Stimulated activated CD8-positive, alpha-beta memory T cell treated with anti-CD3 and anti-CD28 coated beads, Interleukin-4, amount 100 ng/mL, for 4 hours (primary cell): ENCODE measurements around the gene FBRSL1.

Source experiments
- DNase-seq, 2 donors: peaks; one replicate each; pipeline ENCODE4 v3.0.0-alpha.2; 2020; ENCODE audit warnings: low read depth in 2 of 2, low spot score in 1 of 2

The FBRSL1 gene

DNA sequence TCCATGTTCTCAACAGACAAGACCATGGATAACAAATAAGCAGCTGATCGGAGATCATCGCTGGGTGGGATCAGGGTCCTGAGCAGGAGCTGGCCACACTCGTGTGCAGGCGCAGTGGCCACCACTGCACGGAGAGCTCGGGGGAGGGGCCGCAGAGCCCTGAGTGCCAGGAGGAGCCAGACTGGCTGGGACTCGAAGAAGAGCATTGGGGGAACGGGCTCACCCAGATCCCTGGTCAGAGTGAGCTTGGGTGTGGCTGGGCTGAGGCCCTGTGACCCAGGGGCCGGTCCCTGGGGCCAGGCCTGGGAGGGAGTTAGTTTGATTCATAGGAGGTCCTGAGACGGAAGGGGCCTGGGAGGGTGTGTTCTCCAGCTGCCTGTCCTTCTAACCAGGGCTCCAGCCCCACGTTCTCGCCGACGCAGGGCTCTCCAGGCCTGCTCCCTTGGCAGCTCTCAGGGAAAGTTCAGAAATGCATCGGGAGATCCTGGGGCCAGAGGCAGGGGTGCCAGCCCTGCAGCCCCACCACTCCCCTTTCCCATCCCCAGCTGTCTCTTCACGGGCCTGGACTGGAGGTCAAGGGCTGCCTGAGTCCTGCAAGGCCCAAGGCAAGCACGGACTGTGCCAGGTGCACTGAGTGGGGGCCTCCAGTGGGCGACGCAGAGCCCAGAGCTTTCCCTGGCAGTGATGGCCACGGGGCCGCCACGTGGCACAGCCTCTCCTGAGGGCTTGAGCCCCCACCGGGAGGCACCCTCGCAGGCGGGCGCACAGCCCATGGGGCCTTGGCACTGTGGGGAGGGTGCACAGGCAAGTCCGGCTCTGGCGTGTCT is 48.1 kb downstream of the FBRSL1 start:
- DNase-seq: no peak

DNA sequence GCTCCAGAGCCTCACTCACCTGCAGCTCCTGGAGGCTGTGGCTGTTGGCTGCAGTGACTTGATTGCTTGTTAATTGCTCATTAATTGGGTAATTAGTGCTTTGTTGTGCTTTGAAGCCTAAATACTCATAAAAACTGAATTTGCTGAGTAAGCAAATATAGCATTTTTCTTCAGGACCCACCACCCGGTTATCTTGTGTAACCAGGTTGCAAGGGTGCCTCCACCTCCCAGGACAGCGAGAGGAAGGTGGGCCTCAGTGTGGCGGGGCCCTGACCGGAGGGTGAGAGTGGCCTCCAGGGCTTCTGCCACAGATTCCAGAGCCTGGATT is 48.7 kb downstream of the FBRSL1 start:
- DNase-seq: no peak

DNA sequence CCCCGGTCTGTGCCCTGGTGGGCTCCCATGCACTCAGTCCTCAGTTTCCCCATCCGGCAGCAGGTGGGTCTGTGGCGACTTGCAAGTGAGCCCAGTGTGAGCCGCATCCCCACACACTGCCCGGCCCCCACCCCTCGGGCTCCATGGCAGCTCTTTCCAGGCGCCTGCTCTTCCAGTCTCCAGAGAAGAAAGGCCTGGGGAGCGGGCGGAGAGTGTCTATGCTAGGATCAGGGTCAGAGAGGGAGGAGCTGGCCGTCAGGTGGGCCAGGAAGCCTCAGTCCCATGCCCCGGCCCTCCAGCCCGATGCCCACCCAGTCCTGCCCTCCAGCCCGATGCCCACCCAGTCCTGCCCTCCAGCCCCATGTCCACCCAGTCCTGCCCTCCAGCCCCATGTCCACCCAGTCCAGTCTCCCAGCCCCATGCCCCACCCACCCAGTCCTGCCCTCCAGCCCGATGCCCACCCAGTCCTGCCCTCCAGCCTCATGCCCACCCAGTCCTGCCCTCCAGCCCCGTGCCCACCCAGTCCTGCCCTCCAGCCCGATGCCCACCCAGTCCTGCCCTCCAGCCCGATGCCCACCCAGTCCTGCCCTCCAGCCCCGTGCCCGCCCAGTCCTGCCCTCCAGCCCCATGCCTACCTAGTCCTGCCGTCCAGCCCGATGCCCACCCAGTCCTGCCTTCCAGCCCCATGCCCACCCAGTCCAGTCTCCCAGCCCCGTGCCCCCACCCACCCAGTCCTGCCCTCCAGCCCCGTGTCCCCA is 49.2 kb downstream of the FBRSL1 start:
- no peak for DNase-seq

DNA sequence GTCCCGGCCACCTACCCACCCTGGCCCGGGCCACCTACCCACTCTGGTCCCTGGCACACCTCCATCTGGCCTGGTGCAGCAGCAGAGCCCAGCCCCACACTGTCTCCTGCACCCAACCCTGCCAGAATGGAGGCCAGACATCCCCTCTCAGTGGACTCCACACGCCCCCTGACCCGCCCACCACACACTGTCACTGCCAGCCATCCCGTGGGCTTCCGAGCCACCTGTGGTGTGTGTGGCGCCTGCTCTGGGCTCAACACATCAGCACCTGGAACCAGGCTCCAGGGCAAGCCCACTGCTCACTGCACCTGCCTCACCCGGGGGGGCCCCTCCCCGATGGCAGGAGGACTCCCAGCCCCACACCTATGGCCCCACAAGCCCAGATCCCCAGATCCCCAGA is 50.5 kb downstream of the FBRSL1 start:
- DNase-seq: no peak

DNA sequence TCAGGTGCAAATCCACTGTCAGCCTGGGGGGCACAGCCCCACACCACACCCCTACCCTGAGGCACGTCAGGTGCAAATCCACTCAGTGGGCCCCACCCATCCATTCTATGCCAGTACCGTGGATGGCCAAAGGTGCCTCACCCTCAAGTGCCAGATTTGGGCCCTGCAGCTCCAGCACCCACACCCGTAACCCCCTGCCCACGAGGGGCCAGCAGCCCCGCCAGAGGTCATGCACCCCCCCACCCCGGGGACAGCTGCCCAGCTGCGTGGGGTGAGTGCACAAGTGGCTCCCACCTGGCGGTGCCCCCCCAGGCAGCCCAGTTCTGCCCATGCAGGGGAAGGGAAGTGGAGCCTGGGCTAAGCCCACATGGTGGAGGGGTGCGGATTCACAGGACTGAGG is 51.2 kb downstream of the FBRSL1 start:
- no peak for DNase-seq

DNA sequence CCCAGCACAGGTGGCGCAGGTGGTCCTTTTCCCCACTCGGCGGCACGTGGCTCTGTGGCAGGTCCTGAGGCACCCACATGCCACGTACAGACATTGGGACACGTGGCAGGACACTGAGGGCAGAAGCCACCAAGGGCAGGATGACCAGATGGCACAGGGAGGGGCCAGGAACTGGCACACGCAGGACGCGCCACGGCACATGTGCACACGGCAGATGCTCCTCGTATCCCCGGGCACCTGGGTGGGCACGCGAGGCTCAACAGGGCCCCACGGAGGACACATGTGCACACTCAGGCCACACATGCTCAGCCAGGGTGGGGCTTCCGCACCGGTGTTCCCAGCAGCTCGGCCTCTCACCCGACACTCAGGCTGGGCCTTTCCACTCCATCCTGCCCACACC is 52.0 kb downstream of the FBRSL1 start:
- no peak for DNase-seq

DNA sequence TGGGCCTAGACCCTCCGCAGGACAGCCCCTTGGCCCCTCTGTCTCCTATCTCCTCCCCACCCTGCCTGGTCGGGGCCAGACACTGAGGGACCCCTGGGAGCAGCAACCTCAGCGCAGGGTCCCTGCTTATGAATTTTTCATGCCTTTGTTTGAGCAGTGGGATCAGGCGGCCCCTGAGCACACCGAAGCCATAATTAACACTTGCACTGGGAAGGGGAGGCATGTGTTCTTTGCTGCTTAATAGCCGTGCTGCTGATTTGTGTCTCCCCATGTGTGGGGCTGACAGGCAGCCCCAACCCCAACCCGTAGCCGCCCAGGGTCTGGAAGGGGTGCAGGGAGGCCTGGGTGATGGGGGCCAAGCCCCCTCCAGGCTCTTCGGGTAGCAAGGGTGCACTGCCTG is 52.7 kb downstream of the FBRSL1 start:
- DNase-seq: no peak

DNA sequence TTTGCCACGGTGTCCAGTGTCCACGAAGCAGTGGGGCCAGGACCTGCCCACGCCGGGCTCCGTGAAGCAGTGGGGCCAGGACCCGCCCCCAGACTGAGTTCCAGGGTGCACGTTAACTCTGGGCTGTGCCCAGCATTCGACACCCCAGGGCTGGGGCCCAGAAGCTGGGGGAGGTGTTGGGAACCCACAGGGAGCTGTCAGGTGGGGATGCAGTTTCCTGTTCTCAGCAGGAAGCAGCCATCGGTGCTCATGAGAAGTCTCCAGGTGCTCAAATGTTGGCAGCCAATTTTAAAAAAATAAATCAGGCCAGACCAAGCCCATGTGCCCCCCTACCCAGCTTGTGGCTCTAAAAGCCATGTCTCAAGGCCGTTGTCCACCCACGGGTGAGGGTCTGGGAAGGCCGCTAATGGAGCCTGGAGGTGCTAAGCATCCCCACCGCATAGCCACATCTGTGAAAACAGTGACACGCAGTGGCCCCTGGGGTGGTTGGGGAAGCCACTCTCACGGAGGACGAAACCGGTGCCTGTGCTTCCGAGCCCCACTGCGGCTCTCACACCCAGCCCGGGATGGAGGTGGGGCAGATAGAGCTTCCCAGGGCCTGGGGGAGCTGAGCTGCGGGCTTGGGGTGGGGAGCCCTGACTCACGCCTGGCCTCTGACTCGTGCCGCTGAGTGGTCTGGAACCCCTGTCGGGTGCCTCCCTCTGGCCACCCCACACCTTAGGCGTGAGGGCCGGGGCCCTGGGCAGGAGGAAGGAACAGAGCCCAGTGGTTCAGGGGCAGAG is 53.5 kb downstream of the FBRSL1 start:
- no peak for DNase-seq

DNA sequence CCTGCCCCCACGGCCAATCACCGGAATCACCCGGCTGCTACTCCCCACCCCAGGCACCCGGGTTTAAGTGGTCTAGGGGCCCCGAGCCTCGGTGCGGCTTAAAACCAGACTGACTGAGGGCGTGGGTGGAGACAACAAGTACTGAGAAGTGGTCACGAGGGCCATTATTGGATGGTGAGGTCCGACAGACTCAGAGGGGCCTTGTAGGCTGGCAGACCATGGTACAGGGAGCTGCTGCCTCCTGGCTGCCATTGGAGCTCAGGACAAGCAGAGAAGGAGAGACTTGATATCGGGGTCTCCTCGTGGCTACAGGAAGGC is 54.1 kb downstream of the FBRSL1 start:
- no peak for DNase-seq

DNA sequence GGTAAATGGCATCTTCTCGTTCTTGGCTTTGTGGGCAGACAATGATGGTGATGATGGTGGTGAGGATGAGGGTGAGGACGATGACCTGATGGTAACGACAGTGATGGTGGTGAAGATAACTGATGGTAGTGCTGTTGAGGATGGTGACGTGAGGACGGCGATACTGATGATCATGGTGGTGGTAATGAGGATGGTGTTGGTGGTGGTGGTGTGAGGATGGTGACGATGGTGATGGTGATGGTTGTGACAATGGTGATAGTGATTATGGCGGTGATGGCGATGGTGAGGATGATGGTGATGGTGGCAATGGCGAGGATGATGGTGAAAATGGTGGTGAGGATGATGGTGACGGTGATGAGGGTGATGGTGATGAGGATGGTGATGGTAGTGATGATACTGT is 54.5 kb downstream of the FBRSL1 start:
- DNase-seq: no peak

DNA sequence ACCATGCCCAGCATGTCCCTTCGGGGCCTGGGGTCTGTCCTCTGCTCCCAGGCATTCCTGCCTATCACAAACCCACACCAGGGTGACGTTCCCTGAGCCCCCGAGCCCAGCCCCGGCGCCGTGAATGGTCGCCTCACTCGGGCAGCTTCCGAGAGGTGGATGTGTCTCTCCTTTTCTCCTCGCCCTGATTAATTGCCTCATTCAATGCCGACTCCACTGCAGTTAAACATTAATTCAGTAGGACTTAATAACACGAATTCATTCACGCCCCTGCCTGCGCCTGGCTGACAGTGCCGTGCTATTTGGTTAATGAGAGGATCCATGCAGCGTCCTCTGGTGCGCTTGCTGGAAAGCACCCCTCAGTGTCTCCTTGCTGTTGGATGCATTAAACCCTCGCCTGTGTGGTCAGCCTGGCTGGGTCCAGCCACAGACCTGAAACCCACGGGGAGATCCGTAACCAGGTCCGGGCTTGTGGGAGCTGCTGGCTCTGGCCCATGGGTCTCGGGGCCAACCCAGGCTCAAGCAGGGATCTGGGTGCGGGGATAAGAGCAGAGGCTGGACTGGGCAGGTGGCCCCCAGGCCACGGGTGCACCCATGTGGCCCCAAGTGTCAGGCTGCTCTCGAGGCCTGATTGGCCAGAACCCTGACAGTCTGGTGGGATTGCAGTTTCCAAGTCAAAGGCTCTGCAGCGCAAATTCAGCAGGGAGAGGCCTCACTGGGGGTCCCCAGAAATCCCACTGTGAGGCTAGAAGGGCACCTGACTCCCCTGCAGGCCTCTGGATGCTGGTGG is 55.4 kb downstream of the FBRSL1 start:
- no peak for DNase-seq

DNA sequence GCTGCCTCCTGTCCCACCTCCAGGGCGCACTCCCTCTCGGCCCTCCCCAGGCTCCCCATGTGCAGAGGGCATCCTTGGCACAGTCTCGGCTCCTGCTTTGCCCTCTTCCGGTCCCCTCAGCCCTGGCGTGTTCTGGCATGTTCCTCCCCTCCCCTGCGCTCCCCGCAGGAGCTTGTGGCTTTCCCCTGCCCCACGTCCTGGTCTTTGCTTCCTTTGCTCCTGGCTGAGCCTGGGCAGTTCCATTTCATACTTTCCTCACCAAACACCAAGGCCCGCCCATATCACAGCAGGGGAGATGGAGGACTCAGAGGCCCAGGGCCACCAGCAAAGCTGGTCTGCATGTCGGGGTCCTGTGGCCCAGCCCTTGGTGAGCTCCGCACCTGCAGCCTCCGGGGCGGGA is 56.0 kb downstream of the FBRSL1 start:
- DNase-seq: no peak

DNA sequence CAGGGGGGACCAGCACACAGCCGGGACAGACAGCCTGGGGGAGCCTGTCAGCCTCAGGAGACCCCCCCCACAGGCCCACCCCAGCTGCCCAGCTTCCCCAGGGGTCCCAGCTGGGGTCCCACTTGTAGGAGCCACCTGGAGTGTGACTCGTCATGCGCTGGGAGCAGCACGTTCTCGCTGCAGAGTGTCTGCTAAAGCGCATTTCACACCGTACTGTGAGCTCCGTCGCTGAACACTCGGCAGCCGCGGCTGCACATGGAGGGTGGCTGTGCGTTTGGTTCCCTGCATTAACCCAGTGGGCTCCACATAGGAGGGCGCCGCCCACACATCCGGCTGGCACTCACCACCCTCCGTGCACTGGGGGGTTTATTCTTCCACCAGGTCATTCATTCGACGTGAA is 56.7 kb downstream of the FBRSL1 start:
- DNase-seq: no peak

DNA sequence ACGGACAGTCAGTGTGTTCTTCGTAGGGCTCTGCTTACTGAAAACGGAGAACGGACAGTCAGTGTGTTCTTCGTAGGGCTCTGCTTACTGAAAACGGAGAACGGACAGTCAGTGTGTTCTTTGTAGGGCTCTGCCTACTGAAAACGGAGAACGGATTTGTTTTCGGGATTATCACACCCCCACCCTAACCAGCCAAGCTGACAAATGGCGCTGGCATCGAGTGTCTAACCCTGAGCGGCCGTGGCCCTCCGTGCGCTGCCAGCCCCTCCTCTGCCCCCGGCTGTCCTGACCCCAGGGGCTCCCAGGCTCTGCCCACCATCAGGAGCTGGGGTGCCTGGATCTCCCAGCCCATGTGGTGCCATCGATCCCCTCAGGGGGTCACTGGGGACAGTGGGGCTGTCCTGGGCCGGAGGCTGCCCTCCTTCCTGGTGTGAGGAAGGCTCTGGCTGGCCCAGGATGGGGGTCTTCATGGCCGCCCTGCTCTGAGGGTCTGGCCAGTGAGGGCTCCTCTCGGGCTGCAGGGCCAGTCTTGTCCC is 57.3 kb downstream of the FBRSL1 start:
- no peak for DNase-seq

DNA sequence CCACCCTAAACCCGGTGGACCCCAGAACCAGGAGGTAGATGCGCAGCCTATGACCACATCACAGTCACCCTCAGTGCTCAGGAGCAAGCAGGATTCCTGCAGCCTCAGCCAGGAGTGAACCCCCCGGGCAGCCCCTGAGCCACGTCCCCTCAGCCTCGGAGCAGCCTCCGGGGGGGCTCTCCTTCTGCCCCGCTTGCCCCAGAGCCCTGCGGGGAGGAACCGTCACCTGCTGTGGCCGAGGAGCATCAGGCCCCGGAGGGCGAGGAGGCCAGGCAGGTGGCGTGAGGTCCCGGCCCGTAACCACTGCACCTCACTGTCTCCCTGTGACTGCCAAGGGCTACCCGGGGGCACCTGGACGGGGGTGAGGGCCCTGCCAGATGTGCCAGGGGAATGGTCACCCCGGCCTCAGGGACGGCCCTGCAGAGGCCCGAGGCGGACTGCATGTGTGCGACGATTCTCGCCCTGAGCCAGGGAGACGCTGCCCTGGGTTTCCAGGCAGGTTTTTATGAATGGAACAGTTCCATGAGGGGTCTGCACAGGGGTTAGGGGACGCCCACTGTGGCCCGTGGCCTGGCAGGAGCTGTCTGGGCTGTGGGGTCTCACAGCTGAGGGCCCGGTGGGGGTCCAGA is 58.6 kb downstream of the FBRSL1 start:
- DNase-seq: no peak

DNA sequence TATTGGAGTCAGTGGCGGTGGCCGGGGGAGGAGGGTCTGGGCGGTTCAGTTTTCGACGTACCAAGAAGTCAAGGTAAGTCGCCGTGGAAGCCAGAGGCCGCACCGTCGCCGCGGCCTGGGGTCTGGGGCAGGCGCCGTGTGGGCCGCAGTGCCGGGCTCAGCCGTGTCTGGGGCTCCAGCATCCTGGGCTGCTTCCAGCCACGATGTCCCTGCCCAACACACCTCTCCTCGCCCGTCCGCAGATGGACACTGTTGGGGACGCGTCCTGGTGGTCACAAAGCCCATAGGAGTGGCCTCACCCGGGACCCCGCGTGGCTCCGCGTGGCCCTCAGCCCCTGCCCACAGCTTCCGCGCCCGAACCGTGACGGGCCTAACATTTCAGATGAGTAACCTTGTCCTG is 59.1 kb downstream of the FBRSL1 start:
- DNase-seq: no peak

DNA sequence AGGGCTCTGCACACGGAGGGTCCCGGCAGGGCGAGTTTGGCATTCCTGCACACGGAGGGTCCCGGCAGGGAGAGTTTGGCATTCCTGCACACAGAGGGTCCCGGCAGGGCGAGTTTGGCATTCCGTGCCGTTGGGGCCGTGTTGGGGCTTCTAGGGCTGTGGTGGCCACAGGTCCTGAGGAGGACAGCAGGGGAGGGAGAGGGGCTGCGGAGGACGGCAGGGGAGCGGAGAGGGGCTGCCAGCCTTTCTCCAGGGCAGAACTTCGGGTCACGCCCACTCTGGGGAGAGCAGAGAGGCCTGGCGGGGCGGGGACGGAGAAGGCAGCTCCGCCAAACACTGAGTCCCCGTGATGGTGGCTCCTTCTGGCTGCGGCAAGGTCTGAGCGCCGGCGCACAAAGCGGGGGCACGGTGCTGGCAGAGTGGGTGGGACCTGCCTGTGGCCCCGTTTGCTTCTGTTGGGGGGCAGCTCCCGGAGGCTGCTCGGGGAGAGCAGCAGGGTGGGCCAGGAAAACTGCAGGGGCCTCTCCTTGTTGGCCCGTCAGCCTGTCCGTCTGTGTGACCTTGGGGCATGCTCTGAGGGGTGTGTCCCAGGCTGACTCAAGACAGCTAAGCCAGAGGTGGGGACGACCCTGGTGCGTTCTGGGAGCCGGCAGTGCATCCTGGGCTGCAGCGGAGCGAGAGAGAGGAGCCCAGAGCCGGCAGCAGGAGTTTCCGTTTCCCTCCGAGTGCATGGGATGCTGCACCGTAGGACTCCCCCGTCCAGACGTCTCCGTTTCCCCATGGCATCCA is 60.3 kb downstream of the FBRSL1 start:
- no peak for DNase-seq

DNA sequence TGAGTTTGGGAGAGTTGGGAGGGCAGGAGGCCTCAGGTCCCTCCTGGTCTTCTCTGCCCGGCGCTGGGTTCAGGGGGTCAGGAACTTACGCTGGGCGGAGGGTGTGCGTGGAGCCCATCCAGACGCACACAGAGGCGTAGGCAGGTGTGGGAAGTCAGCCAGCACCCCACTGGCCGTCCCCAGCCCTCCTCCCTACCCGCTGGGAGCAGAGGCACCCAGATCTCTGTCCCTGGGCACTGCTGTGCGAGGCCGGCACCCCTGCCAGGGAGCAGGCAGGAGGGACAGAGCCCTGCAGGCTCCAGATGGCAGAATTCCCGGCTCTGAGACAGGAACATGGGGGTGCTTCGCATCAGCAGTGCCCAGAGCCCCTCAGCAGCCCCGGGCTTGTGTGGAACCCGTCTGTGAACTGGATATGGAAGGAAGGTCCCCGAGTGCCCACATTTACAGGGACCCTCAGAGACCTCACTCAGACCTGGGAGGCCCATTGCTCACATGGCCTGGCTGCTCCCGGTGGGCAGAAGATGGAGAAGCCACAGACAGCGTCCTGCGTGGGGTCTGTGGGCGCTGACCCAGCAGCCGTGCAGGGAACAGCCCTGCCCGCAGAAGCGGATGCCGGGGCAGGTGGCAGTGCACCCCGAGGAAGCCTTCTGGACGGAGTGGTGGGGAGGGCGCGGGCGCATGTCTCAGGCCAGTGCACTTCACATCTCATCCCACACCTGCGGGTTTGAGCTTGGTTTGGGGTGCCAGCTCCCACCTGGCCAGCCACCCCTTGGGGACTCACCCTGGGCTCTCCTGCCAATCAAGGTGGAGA is 61.1 kb downstream of the FBRSL1 start:
- no peak for DNase-seq

DNA sequence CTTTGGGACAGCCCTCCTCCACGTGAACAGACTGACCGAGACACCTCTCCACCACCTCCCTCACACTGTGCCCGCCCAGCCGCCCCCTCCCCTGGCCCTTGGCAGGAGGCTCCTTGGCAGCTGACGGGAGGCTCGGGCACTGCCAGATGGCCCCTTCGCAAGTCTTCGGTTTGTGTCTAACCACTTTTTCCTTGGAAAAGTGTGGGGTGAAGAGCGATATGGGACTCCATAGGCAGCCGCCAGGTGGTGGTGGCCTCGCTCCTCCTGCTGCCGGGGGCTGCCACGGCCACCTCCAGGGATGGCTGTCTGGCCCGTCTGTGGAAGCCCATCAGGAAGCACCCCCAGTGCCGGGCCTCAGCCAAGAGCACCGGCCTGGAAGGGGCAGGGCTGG is 61.7 kb downstream of the FBRSL1 start:
- no peak for DNase-seq
